GM06990 (cell line): ENCODE measurements around the gene PROC.

Source experiments
- DNase-seq: peaks from one replicate; pipeline ENCODE4 v3.0.0-alpha.2; 2011; ENCODE audit not compliant: insufficient read length; ENCODE audit errors: extremely low read depth
- H3K27me3 ChIP-seq: replicated peaks from 2 replicates; pipeline ENCODE4 v1.6.0; 2011; ENCODE audit warnings: low read length; ENCODE audit not compliant: control insufficient read depth, insufficient read depth
- H3K36me3 ChIP-seq: 2 replicates; pipeline ENCODE4 v1.5.1; 2011; ENCODE audit warnings: low read length; ENCODE audit not compliant: control insufficient read depth, insufficient read depth
- H3K4me3 ChIP-seq: replicated peaks from 2 replicates; pipeline ENCODE4 v1.5.1; 2011; ENCODE audit warnings: low read depth, mild to moderate bottlenecking, control low read depth, low read length
- CTCF ChIP-seq: IDR thresholded peaks from 2 replicates; pipeline ENCODE4 v1.5.1; 2011; ENCODE audit warnings: low read length, control low read depth, mild to moderate bottlenecking, inconsistent platforms; ENCODE audit not compliant: insufficient read depth, poor library complexity, severe bottlenecking

PROC gene

DNA sequence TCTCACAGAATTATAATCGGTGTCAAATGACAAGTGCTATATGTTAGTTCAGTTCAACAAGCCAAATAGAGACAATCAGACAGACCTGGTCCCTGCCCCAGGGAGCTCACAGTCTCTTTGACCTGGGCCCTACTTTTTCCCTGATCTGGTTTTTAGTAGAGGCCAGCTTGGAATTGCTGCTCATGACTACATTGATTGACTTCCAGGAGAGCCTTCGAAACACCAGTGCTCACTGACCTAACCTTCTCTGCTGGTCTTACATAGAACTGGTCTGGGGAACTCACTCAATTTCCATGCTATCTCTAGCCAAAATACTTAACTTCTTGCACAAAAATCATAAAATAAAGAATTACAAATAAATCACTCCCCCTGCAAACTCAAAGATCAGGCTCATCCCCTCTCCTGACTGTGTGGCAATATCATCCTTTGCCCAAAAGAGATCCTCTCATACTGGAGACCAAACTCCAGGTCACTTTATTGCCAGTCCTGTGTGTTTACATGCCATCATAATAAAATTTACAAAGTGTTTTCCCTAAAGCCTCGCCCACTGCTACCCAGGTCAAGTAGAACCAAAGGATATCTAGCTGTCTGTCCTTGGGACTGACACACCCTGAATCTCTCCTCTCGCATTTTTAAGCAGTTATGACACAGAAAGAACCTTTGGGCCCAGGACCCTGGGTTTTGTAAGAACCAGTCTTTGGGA lies 53.2 kb downstream of the PROC start:
- H3K4me3 ChIP-seq = no peak overlapping the region
- no peaks in the 10 kb centered on the region for H3K27me3 ChIP-seq
- no peaks in the 10 kb centered on the region for H3K36me3 ChIP-seq
- TF ChIP-seq CTCF = no peak
- DNase-seq = no peak

DNA sequence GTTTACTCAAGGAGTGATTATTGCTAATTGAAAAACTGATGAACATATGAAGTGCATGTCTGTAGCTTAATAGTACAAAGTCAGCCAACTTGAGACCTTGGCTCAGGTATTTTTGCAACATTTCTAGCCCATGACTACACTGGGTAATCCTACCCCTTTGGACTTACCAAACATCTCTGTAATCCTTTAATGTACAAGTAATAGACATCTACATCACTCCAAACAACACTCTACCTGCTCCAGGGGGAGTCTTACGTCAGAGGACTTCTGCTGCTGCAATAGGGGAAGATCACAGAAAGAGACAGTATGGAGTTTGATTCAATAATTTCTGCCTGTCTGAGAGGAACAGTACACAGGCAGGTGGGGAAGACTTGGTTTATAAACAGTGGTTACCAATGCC lies 54.0 kb downstream of the PROC start:
- Histone ChIP-seq H3K27me3 (no peaks in the 10 kb centered on the region), H3K36me3 (no peaks in the 10 kb centered on the region), H3K4me3 (no peak overlapping the region)
- no peak for TF ChIP-seq CTCF
- no peak for DNase-seq

DNA sequence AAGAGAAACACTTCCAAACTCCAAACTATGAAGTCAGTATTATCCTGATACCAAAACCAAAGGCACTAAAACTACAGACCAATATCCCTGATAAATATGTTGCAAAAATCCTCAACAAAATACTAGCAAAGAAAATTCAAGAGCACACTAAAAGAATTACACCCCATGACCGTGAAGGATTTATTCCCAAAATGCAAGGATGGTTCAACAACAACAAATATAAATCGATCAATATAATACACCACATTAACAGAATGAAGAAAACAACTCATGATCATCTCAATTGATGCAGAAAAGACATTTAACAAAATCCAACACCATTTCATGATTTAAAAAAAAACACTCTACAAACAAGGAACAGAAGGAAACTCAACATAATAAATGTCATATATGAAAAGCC lies 57.6 kb downstream of the PROC start:
- TF ChIP-seq CTCF = no peak
- H3K36me3 ChIP-seq = peaks cover 4% of the 10 kb centered on the region
- no peak overlapping the region for H3K4me3 ChIP-seq
- no peaks in the 10 kb centered on the region for H3K27me3 ChIP-seq
- no peak for DNase-seq
